ENCODE results near the gene GRAMD2B.

GRAMD2B gene

GRCh38 chr5:126543660-126544059 is 120.5 kb downstream of the GRAMD2B start:
- no peak for DNase-seq
